HG02884 (cell line): ENCODE results near the gene RAB3IL1.

Source experiments
- ATAC-seq: cut with Tn5 transposase; IDR thresholded peaks from one replicate; pipeline ENCODE4 v1.9.1; 2021; ENCODE audit warnings: mild to moderate bottlenecking, moderate library complexity; ENCODE audit not compliant: unreplicated experiment

RAB3IL1 gene

GRCh38 chr11:61905801-61906521 lies 11.4 kb downstream of the RAB3IL1 start:
- ATAC-seq: no peak

GRCh38 chr11:61905067-61905696 lies 12.2 kb downstream of the RAB3IL1 start:
- no peak for ATAC-seq

- no peak for ATAC-seq
Measured at GRCh38 chr11:61904539-61905048, 12.8 kb downstream of the RAB3IL1 start.

GRCh38 chr11:61903845-61904244 lies 13.5 kb downstream of the RAB3IL1 start:
- no peak for ATAC-seq

- no peak for ATAC-seq
Measured at GRCh38 chr11:61902313-61902712, 15.1 kb downstream of the RAB3IL1 start.

- no peak for ATAC-seq
Measured at GRCh38 chr11:61901397-61901796, 16.0 kb downstream of the RAB3IL1 start.

GRCh38 chr11:61900251-61900650 lies 17.1 kb downstream of the RAB3IL1 start:
- ATAC-seq: no peak

- no peak for ATAC-seq
Measured at GRCh38 chr11:61899146-61899841, 18.1 kb downstream of the RAB3IL1 start.

GRCh38 chr11:61898247-61898582 lies 19.2 kb downstream of the RAB3IL1 start:
- ATAC-seq: no peak

GRCh38 chr11:61897387-61898246 lies 19.7 kb downstream of the RAB3IL1 start:
- ATAC-seq: no peak

GRCh38 chr11:61896665-61897386 lies 20.5 kb downstream of the RAB3IL1 start:
- no peak for ATAC-seq

GRCh38 chr11:61895718-61896059 lies 21.7 kb downstream of the RAB3IL1 start:
- ATAC-seq: no peak

GRCh38 chr11:61895046-61895717 lies 22.2 kb downstream of the RAB3IL1 start:
- no peak for ATAC-seq

- no peak for ATAC-seq
Measured at GRCh38 chr11:61893981-61894380, 23.4 kb downstream of the RAB3IL1 start.

GRCh38 chr11:61892085-61892370 lies 25.3 kb downstream of the RAB3IL1 start:
- ATAC-seq: no peak

GRCh38 chr11:61891331-61892084 lies 25.9 kb downstream of the RAB3IL1 start, which contains the start of gene FADS3:
Gene FADS3, minus strand, starts transcription at chr11:61891545. Its CDS starts 164 bp downstream, at chr11:61891381.
- ATAC-seq: no peak

GRCh38 chr11:61890529-61891330 lies 26.6 kb downstream of the RAB3IL1 start:
- ATAC-seq: no peak

- ATAC-seq: no peak
Measured at GRCh38 chr11:61889831-61890230, 27.5 kb downstream of the RAB3IL1 start.
